ENCODE measurements around the gene PRKACA.

PRKACA gene

DNA sequence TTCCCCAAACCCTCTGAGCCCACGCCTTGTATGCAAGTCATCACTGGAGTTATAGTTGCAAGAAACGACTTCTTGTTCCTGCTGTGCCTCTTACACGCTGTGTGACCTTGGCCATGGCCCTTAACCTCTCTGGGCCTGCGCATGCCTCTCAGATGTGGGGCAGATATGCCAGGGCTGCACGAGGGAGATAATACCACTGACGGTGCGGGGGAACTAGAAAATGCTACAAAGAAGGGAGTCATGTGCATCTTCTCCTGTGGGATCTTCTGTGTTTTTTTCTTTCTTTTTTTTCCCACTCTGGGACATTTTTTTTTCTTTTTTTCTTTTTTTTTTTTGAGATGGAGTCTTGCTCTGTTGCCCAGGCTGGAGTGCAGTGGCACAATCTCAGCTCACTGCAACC is 22.7 kb downstream of the PRKACA start:
- TF ChIP-seq, protein P1, sequence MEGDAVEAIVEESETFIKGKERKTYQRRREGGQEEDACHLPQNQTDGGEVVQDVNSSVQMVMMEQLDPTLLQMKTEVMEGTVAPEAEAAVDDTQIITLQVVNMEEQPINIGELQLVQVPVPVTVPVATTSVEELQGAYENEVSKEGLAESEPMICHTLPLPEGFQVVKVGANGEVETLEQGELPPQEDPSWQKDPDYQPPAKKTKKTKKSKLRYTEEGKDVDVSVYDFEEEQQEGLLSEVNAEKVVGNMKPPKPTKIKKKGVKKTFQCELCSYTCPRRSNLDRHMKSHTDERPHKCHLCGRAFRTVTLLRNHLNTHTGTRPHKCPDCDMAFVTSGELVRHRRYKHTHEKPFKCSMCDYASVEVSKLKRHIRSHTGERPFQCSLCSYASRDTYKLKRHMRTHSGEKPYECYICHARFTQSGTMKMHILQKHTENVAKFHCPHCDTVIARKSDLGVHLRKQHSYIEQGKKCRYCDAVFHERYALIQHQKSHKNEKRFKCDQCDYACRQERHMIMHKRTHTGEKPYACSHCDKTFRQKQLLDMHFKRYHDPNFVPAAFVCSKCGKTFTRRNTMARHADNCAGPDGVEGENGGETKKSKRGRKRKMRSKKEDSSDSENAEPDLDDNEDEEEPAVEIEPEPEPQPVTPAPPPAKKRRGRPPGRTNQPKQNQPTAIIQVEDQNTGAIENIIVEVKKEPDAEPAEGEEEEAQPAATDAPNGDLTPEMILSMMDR (IDR thresholded peaks at IDR 0.05; ENCODE audit: insufficient read depth, low read depth, low read length, missing control alignments) = no peak
- no peak overlapping the region for H3K4me3 ChIP-seq (ENCODE audit: low read depth, low read length)
- DNase-seq (ENCODE audit: low read depth) = no peak

DNA sequence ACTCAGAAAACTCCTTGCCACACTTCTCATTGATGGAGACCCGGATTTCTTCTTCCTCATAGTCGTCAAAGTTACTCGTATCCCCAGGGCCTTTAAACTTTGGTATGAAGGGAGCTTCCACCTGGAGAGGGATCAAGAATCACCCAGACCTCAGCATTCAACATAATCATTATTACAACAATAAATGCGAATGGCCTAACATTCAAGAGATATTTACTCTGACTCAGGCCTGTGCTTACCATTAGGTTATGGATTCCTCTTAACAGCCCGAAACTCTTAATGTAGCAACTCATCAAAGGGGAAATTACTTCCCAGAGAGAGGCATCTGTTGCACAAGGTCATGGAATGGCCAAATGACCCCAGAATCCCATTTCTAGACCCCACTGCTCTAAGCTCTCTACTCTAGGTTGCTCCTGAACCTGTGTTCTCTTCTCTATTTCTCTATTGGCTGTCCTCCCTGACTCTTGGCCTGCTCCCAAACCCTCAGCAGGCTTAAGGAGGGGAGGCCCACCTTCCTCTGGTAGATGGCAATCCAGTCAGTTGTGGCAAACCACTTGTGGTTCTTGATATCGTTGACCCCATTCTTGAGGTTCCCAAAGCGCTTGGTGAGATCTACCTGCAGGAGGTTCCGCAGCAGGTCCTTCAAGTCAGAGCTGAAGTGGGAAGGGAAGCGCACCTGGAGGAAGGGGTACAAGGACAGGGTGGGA is 24.3 kb downstream of the PRKACA start:
- TF ChIP-seq, protein P1 (IDR thresholded peaks at IDR 0.05; ENCODE audit: insufficient read depth, low read depth, low read length, missing control alignments) = no peak
- DNase-seq (ENCODE audit: low read depth) = no peak
- no peak overlapping the region for H3K4me3 ChIP-seq (ENCODE audit: low read depth, low read length)

DNA sequence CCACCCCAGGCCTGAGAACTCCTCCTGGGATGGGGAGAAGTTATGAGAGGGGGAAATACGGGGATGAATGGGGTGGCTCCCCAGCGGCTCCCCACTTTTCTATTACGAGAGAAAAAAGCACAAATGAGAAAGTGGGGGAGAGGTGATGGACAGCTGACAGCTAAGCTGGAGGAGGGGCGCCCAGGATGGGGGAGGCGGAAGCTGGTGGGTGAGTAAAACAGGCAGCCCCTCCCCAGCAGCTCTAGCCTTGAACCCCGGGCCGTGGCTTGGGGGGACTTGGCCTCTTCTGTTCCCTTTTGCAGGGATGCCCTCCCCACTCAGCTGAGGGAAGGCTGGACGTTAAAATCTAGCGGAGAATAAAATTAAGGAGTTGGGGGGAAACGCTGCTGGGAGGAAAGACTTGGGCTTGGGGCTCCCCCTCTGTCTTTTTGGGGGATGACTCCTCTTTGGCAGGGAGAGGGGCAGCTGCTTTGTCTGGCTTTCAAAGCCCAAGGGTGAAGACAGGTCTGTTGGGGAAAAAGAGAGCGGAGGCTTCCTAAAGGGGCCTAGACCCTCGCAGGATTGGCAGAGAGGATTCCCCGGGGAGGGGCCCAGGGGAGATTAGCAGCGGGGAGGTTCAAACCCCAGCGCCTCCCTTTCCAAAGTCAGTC is 25.6 kb downstream of the PRKACA start:
- TF ChIP-seq, protein P1 (IDR thresholded peaks at IDR 0.05; ENCODE audit: insufficient read depth, low read depth, low read length, missing control alignments) = no peak
- peak overlapping the region; percentile 99 for H3K4me3 ChIP-seq (ENCODE audit: low read depth, low read length)
- no peak for DNase-seq (ENCODE audit: low read depth)

DNA sequence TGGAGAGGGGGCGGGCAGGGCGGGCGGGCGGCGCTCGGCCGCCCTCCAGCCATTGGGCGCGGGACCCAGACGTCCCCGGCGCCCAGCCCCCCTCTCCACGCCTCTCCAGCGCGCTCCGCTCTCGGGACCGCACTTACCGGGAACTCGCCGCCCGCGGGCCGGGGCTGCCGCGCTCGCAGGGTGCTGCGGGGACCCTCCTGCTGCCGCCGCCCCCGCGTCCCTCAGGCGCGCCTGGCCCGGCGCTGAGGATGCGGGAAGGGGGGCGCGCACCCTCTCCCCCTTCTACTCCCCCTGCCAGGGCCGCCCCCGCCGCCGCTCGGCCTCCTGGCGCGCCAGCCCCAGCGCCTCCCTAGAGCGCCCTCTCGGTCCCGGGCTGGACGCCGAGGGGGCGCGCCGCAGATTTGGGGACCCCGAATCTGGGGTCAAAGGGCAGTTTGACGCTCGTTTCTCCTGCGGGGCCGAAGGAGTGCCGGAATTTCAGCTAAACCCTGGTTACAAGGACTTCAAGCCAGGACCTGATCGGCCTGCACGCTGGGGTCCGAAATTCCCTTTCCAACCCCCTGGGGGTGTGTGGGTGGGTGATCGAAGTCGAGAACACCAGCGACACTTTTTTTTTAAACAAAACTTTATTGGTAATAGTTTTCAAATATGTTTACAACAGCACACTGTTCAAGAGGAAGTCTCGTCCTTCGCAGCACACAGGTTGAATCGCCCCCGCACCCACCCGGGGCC is 26.3 kb downstream of the PRKACA start:
- H3K4me3 ChIP-seq (ENCODE audit: low read depth, low read length) = peak overlapping the region; percentile 99
- TF ChIP-seq, protein P1 (IDR thresholded peaks at IDR 0.05; ENCODE audit: insufficient read depth, low read depth, low read length, missing control alignments) = peak; percentile 17
- DNase-seq (ENCODE audit: low read depth) = peak; percentile 85

DNA sequence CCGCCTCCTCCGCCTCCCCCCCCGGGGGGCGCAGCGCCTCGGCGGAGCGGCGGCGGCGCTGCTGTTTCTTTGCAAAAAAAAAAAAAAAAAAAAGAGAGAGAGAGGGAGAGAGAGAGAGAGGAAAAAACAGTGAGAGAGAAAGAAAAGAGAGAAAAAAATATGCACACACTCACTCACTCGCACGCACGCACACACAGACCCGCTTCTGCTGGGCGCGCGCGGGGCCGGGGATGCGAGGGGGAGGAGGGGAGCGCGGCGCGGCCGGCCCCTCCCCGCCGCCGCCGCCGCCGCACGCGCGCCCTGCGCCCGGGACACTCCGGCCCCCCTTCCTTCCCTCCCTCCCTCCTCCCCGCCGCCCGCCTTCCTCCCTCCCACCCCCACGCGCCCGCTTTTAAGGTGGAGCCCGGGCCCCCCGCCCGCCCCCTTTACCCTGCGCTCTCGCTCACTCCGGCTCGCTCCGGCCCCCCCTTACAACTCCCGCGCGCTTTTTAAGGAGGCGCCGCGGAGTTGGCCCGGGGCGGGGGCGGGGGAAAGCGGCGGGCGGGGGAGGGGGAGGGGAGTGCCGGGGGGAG is 27.0 kb downstream of the PRKACA start, which contains the start of gene SAMD1:
Gene SAMD1 (minus strand): TSS at position 243 of the 572 bp plus-strand sequence.
- DNase-seq (ENCODE audit: low read depth) = peak; percentile 95
- TF ChIP-seq, protein P1 (IDR thresholded peaks at IDR 0.05; ENCODE audit: insufficient read depth, low read depth, low read length, missing control alignments) = no peak
- peak within 1 kb of the TSS; percentile 99 for H3K4me3 ChIP-seq (ENCODE audit: low read depth, low read length)

DNA sequence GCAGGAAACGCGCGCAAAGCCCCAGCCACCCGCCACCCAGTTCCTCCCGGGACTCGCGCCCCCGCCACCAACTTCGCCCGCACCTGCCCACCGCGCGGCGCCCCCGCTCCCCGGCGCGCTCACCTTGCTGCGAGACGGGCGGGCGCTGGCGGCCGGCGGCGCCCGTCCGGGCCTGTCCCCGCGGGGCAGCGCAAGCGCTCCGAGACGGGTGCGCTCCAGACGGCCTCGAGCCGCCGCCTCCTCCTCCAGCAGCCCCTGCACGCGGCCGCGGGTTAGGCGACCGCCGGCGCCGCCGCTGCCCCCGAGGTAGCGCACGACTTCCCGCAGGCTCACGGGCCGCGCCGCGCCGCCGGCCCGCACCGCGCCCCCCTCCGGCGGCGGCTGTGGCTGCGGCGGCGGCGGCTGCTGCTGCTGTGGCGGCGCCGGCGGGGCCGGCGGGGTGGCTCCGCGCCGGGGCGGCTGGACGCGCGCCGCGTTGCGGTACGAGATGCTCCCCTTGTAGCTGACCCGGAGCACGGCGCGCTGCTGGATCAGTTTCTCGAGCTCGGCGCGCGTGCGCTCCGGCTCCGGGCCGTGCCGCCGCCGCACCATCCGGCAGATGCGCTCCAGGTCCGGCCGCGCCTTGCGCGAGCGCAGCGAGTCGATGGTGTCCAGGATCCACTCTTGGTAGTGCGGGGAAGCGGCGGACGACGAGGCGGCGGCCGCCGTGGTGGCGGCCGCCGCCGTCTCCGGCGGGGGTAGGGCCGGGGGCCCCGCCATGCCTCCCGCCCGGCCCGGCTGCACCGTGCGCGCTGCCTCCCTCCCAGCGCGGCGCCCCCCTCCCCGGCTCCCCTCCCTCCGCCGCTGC is 27.7 kb downstream of the PRKACA start:
- H3K4me3 ChIP-seq (ENCODE audit: low read depth, low read length) = peak overlapping the region; percentile 64
- peak; percentile 83 for DNase-seq (ENCODE audit: low read depth)
- TF ChIP-seq, protein P1 (IDR thresholded peaks at IDR 0.05; ENCODE audit: insufficient read depth, low read depth, low read length, missing control alignments) = peak; percentile 4

Data from GM12865 (cell line).